ENCODE results near the gene ACAA2.
A peak's percentile ranks its signal among the peaks of the same experiment; 100 is the strongest.

ACAA2 gene

GRCh38 chr18:49845629-49846360, 32.5 kb upstream of the ACAA2 start:
- DNase-seq (ENCODE audit: low read depth), result peak; percentile 9
- TF ChIP-seq CTCF (conservative IDR thresholded peaks at IDR 0.05; ENCODE audit: low read length), result no peak
- H3K4me3 ChIP-seq (ENCODE audit: low read length), result no peak overlapping the region

GRCh38 chr18:49844903-49845302, 31.6 kb upstream of the ACAA2 start:
- no peak for DNase-seq (ENCODE audit: low read depth)
- TF ChIP-seq CTCF (conservative IDR thresholded peaks at IDR 0.05; ENCODE audit: low read length), result no peak
- H3K4me3 ChIP-seq (ENCODE audit: low read length), result no peak overlapping the region

- no peak overlapping the region for H3K4me3 ChIP-seq (ENCODE audit: low read length)
- TF ChIP-seq CTCF (conservative IDR thresholded peaks at IDR 0.05; ENCODE audit: low read length), result no peak
- DNase-seq (ENCODE audit: low read depth), result no peak
Observed at GRCh38 chr18:49843778-49844625, 30.7 kb upstream of the ACAA2 start.

- no peak for TF ChIP-seq CTCF (conservative IDR thresholded peaks at IDR 0.05; ENCODE audit: low read length)
- H3K4me3 ChIP-seq (ENCODE audit: low read length), result no peak overlapping the region
- DNase-seq (ENCODE audit: low read depth), result no peak
Observed at GRCh38 chr18:49843131-49843530, 29.8 kb upstream of the ACAA2 start.

GRCh38 chr18:49842656-49843055, 29.3 kb upstream of the ACAA2 start:
- DNase-seq (ENCODE audit: low read depth), result no peak
- no peak for TF ChIP-seq CTCF (conservative IDR thresholded peaks at IDR 0.05; ENCODE audit: low read length)
- no peak overlapping the region for H3K4me3 ChIP-seq (ENCODE audit: low read length)

GRCh38 chr18:49841236-49842217, 28.2 kb upstream of the ACAA2 start:
- no peak for TF ChIP-seq CTCF (conservative IDR thresholded peaks at IDR 0.05; ENCODE audit: low read length)
- H3K4me3 ChIP-seq (ENCODE audit: low read length), result no peak overlapping the region
- no peak for DNase-seq (ENCODE audit: low read depth)

Measured in AG10803 (cell line).